ENCODE measurements around the gene UGT1A9.

UGT1A9 gene

GRCh38 chr2:233758141-233758540 lies 86.4 kb downstream of the UGT1A9 start:
- no peak for DNase-seq (ENCODE audit: low read depth in 1 of 2, low spot score in 1 of 2)

- DNase-seq (ENCODE audit: low read depth in 1 of 2, low spot score in 1 of 2), result no peak
Measured at GRCh38 chr2:233758849-233759248, 87.2 kb downstream of the UGT1A9 start.

- DNase-seq (ENCODE audit: low read depth in 1 of 2, low spot score in 1 of 2), result no peak
Measured at GRCh38 chr2:233760043-233760442, 88.3 kb downstream of the UGT1A9 start, which contains the start of gene UGT1A1. UGT1A1 (plus strand) TSS chr2:233760270; CDS start chr2:233760288, 18 bp downstream.

GRCh38 chr2:233761040-233761769 lies 89.5 kb downstream of the UGT1A9 start:
- DNase-seq (ENCODE audit: low read depth in 1 of 2, low spot score in 1 of 2), result no peak

GRCh38 chr2:233764264-233764663 lies 92.6 kb downstream of the UGT1A9 start:
- no peak for DNase-seq (ENCODE audit: low read depth in 1 of 2, low spot score in 1 of 2)

- no peak for DNase-seq (ENCODE audit: low read depth in 1 of 2, low spot score in 1 of 2)
Measured at GRCh38 chr2:233764761-233765160, 93.1 kb downstream of the UGT1A9 start.

- DNase-seq (ENCODE audit: low read depth in 1 of 2, low spot score in 1 of 2), result no peak
Measured at GRCh38 chr2:233766416-233766815, 94.7 kb downstream of the UGT1A9 start.

- no peak for DNase-seq (ENCODE audit: low read depth in 1 of 2, low spot score in 1 of 2)
Measured at GRCh38 chr2:233768076-233768475, 96.4 kb downstream of the UGT1A9 start.

GRCh38 chr2:233769260-233769659 lies 97.6 kb downstream of the UGT1A9 start:
- no peak for DNase-seq (ENCODE audit: low read depth in 1 of 2, low spot score in 1 of 2)

GRCh38 chr2:233772153-233772552 lies 100.5 kb downstream of the UGT1A9 start:
- DNase-seq (ENCODE audit: low read depth in 1 of 2, low spot score in 1 of 2), result no peak

GRCh38 chr2:233772583-233772982 lies 100.9 kb downstream of the UGT1A9 start:
- DNase-seq (ENCODE audit: low read depth in 1 of 2, low spot score in 1 of 2), result no peak

- DNase-seq (ENCODE audit: low read depth in 1 of 2, low spot score in 1 of 2), result no peak
Measured at GRCh38 chr2:233773854-233774253, 102.2 kb downstream of the UGT1A9 start.

GRCh38 chr2:233775414-233775813 lies 103.7 kb downstream of the UGT1A9 start:
- DNase-seq (ENCODE audit: low read depth in 1 of 2, low spot score in 1 of 2), result no peak

GRCh38 chr2:233778030-233778429 lies 106.3 kb downstream of the UGT1A9 start, which contains the start of gene MROH2A:
MROH2A (plus strand) TSS chr2:233778330; CDS start chr2:233779359, 1,029 bp downstream.
- DNase-seq (ENCODE audit: low read depth in 1 of 2, low spot score in 1 of 2), result no peak

- DNase-seq (ENCODE audit: low read depth in 1 of 2, low spot score in 1 of 2), result no peak
Measured at GRCh38 chr2:233779722-233780121, 108.0 kb downstream of the UGT1A9 start.

GRCh38 chr2:233780771-233781170 lies 109.1 kb downstream of the UGT1A9 start:
- no peak for DNase-seq (ENCODE audit: low read depth in 1 of 2, low spot score in 1 of 2)

GRCh38 chr2:233789554-233789953 lies 117.9 kb downstream of the UGT1A9 start:
- DNase-seq (ENCODE audit: low read depth in 1 of 2, low spot score in 1 of 2), result no peak

GRCh38 chr2:233791151-233791882 lies 119.6 kb downstream of the UGT1A9 start:
- no peak for DNase-seq (ENCODE audit: low read depth in 1 of 2, low spot score in 1 of 2)

- no peak for DNase-seq (ENCODE audit: low read depth in 1 of 2, low spot score in 1 of 2)
Measured at GRCh38 chr2:233791883-233792329, 120.2 kb downstream of the UGT1A9 start.

GRCh38 chr2:233792720-233793119 lies 121.0 kb downstream of the UGT1A9 start:
- no peak for DNase-seq (ENCODE audit: low read depth in 1 of 2, low spot score in 1 of 2)

GRCh38 chr2:233793465-233794127 lies 121.9 kb downstream of the UGT1A9 start:
- DNase-seq (ENCODE audit: low read depth in 1 of 2, low spot score in 1 of 2), result no peak
